Adrenal gland (tissue), 5 donors: Measurements from ENCODE around the gene MAEA.

ENCODE experiments used
- POLR2A ChIP-seq, 2 donors: fragments of 450-650 bp; IDR thresholded peaks; one replicate each; pipeline ENCODE4 v1.6.1; 2017; ENCODE audit warnings: antibody characterized with exemption in 2 of 2, mild to moderate bottlenecking in 2 of 2, moderate library complexity in 1 of 2
- TF ChIP-seq, protein P1 (sequence below), 6 experiments: fragments of 450-650 bp in 4 of 6; fragments of 200-600 bp in 2 of 6; sonication (generic) in 1 of 6; IDR thresholded peaks; 1 replicate in 5 of 6; 2 replicates in 1 of 6; pipeline versions ENCODE4 v1.5.1 to v1.8.0; 2016 to 2021; ENCODE audit warnings: antibody characterized with exemption in 6 of 6, mild to moderate bottlenecking in 2 of 6, moderate library complexity in 1 of 6
- donor health status: DM: no; HTN: no; CAD: no.

GRCh38 chr4:1305261-1305711, 15.6 kb downstream of the MAEA start:
- TF ChIP-seq, protein P1, sequence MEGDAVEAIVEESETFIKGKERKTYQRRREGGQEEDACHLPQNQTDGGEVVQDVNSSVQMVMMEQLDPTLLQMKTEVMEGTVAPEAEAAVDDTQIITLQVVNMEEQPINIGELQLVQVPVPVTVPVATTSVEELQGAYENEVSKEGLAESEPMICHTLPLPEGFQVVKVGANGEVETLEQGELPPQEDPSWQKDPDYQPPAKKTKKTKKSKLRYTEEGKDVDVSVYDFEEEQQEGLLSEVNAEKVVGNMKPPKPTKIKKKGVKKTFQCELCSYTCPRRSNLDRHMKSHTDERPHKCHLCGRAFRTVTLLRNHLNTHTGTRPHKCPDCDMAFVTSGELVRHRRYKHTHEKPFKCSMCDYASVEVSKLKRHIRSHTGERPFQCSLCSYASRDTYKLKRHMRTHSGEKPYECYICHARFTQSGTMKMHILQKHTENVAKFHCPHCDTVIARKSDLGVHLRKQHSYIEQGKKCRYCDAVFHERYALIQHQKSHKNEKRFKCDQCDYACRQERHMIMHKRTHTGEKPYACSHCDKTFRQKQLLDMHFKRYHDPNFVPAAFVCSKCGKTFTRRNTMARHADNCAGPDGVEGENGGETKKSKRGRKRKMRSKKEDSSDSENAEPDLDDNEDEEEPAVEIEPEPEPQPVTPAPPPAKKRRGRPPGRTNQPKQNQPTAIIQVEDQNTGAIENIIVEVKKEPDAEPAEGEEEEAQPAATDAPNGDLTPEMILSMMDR (IDR thresholded peaks at IDR 0.05): no peak
- TF ChIP-seq POLR2A (IDR thresholded peaks at IDR 0.05): no peak
